ENCODE data around the gene IGSF9.

Gene IGSF9

DNA sequence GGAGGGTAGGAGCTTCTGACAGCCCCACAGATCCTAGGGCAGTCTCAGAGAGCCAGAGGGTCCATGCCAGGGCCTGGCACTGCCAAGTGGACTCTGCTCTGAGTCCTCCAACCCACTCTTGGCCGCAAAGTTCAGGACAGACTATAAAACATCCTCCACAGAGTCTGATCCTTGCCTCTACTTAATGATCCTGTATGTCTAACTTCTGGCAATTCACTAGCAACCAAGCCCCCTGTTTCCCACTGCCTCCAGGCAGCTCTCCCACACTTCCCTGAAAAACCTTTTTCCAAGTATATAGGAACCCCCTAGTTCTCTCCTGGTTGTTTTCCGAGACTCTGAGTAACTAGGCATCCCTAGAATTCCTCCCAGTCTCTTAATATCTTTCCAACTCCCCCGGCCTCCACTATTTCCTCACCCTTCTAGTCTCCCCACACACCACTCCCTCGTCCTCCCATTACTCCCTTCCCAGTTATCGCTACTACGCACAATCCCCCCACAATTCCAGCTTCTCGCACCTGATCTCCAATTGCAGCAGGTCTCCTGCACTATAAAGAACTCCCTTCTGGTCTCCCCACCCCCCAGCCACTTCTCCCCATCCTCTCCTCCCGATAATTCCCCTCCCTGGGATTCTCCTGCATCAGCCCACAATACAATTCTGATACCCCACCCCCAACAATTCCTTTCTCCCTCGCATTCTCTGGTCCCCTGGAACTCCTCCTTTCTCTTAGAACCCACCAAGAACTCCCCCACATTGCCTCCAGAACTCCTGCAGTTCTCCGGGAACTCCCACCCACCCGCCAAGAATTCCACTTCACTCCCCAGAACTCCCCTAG, 574 bp downstream of the IGSF9 start:
- no peak for DNase-seq

DNA sequence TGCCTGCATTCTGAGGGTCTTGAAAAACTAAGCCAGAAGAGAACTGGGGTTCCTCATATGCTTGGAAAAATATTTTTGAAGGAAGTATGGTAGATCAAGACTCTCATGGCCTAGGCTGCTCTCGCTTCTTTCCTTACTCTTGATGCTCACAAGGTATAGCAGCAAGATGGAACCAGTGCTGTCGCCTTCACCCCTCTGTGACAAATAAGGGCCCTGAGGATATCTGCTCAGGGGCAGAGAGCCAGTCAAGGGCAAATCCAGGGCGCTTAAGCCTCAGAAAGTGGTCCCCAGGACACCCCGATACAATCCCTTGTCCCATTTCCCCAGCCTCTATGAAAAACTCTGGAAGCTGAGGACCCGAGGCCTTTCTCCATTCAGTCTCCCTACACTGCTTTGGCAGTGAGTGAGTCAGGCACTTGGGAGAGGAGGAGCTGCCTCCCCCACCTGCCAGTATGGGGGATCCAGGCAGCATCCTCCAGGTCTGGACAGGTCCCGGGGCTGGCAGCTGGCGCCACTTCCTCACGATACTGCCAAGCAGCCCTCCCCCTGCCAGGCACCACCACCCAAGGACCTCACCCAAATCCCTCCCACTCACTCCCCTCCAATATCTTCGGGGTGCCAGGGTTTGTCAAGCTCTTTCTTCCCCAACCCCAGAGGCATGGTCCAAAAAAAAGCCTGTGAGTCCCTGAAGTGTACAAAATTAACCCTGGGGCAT, 1.3 kb downstream of the IGSF9 start:
- DNase-seq: no peak

DNA sequence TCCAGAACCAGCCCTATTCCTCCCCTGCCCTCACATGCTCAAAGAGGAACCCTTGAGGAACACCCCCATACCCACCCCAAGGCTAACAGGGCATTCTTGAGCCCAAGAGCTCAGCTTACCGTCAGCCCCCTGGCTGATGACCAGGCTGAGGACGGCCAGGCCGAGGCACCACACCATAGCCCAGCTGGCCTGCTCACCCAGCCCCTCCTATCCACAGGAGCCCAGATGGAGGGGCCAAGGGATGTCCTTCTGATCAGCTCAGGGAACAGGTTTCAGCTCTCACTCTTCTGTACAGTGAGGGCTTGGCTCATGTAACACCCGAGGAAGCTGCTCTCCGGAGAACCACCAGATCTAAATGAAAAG, 2.2 kb downstream of the IGSF9 start:
- no peak for DNase-seq

DNA sequence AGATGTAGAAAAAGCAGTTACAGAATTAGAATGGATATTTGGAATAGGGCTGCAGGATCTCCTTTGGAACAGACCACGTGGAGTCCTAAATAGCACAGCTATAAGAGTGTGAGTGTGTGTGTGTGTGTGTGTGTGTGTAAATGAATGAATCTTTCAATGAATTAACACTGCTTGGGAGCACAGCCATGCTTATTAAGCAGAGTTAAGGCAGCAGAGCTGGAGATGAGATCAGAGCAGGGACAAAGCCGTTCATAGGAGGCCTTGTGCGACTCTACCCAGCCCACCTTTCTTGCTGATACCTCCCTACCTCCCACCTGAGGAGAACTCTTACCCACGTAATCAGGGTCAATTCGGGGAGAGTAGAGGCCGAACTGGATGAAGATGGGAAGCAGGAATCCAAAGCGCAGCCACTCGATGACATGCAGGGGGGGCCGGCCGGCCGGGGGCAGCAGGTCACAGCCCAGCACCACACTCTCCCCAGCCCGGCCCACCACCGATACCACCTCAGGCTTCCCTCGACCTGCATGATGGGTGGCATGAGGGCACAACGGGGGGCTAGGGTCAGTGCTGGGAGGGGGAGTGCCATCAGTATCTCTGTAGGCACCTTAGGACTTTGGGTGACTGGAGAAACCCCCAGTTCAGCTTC, 2.7 kb downstream of the IGSF9 start:
- no peak for DNase-seq

DNA sequence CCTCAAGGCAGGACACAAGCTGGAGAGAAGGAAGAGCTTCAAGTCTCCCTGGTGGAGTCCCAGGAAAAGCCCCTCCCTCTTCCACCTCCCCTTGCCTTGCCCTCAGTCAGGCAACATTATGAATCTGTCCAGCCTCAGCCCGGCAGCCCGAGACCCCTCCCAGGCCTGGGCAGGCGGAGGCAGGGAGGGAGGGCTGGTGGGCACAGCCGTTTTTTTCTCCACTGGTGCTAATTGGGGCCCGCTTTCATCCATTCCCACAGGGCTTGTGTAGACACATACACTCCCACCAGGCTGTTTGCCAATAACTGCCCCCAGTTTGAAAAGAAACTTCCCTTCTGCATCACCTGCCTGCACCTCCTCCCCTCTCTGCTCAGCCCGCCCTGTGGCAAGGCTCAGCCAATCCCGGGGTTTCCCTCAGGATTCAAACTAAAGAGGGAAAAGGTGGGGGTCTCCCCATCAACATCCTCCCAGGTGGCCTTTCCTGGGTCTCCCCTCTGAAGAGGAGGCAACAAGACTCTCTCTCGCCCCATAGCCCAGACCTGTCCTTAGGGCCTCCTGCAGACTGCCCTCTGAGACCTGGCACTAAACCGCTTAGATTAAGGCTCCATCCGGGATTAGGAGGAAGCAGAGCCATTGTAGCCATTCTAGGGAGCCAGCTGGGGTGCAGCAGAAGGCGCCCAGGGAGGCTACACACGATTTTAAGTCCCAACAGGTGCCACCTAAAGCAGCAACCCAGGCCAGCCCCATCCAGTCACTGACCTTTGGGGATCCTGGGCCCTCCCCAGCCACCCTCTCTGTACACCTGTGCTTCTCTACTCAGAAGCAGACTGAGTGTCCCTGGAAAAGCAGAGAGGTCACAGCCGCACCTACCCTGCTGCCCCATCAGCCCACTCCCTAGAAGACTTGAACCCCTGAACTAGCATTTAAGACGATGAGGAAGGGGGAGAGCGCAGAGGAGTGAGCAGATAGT, 3.5 kb downstream of the IGSF9 start:
- DNase-seq: no peak

DNA sequence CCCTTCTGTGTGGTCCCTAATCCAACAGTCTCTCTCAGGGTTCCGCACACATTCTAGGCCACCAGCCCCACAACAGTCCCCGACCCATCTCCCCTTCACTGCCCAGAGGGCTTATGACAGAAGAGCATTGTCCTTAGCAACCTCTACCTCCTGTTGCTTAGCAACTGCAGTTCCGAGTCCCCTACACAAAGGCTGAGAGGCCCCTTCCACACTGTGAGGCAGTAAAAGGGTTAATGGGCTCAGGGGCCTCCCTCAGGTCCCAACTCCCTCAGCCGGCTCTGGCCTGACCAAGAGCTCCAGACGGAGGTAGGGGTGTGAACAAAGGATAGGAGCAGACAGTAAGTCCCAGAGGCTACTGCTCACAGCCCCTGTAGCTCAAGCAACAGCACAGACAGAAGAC, 4.3 kb downstream of the IGSF9 start:
- DNase-seq: no peak

DNA sequence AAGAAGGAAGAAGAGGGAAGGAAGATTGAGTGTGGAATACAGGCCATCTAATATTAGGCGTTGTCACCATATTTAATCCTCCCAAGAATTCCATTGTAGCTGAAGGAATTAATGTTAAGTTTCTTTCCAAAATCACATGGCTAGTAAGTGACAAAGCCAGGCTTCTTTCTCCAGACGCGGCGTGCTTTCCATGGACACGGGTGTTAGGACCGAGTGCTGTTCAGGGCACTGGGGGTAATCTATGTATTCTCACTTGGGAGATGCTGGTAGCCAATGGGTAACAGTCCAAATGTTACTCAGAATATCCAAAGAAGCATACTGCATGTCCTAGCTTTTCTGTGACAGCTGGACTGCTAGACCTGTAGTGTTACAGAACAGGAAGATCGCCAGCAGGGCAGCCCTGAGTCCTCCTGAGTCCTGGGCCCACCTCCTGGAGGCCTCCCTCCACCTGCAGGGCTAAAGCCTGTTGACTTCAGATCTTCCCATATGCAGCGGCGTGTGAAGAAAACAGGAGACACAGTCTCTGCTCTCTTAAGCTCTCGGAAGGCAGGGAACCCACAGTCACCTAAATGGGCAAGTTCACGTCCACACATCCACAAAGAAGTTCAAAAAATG, 5.3 kb downstream of the IGSF9 start:
- DNase-seq: no peak

DNA sequence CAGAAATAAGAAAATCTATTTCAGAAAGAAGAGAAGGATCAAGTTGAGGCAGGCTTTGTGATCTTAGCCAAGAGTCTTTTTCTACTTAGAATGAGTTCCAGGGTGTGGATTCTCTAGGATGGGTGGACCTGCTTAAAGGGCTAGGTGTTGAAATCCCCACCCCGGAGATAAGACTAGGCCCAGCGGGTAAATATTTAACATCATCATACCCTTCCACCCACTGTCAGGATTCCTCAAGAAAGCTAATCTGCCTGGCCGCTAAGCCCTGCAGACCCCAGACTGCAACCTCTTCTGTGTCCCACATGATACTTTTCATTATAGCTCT, 5.8 kb downstream of the IGSF9 start:
- DNase-seq: no peak

DNA sequence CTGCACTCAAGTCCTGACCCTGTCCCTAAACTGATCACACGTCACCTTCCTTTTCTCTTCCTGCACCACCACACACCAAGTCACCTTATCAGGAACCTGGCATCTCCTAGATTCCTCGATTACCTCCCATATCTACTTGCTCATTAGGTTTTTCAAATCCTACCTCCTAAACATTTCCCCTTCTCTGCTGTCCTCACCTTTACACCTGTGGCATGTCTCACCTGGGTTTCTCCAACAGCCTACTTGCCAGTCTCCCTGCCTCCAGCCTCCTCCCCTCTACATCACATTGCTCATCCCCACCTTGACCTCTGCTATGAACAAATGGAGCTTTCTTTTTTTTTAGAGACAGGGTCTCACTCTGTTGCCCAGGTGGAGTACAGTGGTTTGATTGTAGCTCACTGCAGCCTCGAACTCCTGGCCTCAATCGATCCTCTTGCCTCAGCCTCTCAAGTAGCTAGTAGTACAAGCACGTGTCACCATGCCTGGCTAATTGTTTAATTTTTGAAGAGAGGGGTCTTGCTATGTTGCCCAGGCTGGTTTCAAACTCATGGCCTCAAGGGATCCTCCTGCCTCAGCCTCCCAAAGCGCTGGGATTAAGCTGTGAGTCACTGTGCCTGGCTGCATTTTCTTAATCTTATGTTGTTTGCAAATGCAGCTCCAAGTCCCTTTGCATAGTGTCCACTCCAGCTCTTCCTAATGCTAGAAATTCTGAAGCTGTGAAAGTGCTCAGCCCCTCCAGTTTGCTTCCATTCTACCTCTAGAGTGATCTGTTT, 6.3 kb downstream of the IGSF9 start:
- no peak for DNase-seq

DNA sequence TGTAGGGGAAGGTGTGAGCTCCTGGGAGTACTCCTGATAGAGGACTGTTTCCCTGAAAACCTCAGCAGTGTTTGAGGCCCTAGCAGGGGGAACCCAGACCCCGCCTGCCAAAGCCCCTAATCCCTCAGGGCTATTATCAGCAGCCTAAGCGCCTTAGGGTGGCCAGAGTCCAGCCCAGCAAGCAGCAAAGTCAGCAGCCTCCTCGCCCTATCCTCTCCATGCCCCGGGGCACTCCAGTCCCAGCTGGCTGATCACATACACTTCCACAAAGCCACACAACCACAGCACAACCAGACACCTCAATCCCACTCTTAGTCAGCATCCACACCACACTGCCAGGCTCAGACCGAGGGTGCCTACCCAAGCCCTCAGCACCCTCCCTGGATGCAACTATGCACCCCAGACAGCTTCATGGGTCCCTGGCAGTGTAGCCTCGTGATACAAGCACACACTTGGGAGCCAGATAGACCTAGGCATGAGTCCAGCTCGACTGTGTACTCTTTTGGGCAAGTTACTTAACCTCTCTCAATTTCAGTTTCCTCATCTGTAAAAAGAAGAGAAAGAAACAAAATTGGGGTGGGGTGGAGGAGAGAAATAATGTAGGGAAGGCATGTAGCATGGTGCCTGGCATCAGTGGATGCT, 7.1 kb downstream of the IGSF9 start:
- no peak for DNase-seq

DNA sequence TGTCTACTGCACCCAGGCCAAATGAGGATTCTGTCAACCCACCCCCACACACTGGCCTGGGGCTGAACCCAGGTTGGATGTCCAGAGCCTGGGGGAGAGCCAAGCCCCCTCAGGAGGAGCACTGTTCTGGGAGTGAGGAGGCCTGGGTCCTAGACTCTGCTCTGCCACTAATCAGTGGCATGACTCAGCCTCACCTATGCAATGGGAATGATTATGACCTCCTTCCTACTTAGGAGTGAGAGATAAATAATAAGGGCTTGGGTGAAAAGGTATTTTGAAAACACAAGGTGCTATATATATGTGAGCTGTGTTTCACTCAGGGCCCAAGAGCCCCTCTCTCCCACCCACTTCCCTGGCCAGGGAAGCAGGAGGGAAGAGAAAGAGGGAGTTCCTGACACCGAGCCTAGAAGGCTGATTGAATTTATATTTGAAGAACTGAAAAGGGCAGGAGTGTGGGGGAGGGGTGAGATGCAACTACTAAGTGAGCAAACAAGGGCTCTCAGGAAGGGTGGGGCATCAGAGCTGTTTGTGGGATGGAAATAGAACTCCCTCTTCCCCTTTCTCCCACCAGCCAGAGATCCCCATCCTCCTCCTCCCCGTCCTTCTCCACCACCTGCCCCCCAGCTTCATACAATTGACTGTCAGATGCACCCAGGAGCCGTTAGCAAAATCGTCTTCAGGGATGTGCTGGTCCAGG, 8.2 kb downstream of the IGSF9 start:
- DNase-seq: no peak

DNA sequence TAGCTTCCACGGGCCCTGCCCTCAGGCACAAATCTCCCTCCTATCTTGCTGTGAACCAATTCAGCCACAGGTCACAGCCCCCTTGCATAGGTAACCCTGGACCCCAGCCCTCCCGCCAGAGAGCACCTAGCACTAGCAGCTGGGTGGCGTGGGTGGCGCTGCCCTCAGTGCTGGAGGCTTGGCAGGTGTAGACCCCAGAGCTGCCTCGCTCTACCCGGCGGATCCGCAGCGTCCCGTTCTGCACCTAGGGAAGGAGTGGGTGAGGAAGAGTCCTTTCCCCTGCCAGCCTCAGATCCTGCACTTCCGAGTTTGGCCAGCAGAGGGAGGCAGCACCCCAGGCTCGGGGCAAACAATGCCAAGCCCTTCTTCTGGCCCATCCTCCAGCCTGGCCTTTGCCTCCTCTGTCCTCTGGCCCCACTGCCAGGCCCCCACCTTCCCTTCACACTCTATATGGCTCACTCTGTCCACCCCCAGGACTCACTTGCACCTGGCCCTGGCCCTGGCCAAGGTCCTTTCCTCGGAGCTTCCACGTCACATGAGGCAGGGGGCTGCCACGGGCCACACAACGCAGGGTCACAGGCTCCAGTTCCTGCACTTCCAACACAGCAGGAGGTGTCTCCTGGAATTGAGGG, 9.0 kb downstream of the IGSF9 start:
- no peak for DNase-seq

DNA sequence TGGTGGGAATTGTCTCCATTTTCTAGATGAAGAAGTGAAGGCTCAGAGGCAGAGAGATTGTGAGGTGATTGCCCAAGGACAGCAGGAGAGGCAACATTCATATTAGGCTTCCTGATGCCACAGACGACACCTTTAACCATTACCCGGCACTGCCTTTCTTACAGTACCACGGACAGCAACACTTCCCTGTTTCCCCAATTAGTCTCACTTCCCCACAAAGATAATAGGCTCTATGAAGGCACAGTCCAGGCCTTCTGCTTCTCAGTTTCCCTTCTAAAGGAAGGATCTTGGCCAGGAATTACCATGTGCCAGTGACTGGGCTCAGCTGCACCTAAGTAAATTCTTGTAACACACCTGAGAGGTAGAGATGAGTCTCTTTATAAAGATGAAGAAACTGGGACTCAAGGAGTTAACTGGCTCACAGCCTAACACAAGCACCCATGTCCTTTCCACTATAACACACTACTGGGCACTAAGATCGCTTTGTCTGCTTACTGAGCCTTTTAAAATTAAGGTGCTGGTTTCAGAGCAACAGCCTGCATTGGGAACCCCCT, 9.6 kb downstream of the IGSF9 start:
- DNase-seq: no peak

DNA sequence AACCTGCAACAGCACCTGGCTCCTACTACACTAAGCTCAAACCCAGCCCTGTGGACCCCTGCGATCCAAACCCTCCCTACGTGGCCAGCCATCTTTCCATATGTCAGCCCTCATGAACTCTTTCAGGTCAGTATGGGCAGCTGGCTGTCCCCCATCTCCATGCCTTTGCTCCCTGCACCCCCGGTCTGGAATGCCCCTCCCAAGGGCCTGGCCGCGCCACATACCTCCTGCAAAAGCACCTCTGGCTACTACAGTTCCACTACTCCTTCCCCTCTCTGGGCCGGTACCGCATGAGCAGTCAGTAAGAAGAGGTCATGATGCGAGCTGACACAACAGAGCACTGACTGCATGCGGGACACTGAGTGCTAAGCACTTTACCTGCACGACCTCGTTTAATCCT, 10.1 kb downstream of the IGSF9 start:
- DNase-seq: no peak

DNA sequence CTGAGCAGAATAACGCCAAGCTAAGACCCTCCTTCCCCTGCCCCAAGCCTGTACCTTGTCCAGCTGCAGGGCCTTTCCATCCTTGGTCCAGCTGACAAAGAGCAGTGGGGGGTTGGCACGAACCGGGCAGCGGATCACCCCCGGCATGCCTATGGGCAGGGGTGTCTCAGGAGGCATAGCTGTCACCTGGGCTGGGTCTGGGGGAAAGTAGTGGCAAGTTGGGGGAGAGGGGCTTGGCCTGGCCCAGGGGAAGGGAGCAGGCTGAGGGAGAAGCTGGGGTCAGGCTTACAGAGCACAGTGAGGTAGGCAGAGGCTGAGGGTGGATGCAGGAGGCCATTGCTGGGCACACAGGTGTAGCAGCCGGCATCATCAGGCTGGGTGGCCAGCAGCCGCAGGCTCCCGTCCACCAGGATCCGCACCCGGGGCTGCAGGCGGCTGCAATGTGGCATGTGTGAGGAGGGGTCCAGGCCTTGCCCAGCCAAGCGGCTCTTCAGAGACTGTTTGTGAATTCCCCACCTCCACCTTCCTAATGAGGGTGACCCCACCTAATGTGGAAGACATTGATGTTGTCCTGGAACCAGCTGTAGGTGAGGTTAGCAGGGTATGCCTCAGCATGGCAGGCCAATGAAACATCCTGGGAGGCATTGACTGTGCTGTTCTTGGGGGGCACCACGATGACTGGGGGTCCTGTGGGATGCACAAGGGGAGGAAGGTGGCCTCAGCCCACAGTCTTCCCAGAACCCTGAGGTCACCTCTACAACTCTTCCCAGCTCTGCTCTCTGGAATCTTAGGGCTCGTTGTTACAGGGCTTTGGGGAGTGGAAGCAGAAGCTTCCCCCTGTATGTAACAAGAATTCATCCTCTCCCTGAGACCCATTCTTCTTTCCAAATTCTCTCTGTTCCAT, 11.0 kb downstream of the IGSF9 start:
- DNase-seq: no peak

DNA sequence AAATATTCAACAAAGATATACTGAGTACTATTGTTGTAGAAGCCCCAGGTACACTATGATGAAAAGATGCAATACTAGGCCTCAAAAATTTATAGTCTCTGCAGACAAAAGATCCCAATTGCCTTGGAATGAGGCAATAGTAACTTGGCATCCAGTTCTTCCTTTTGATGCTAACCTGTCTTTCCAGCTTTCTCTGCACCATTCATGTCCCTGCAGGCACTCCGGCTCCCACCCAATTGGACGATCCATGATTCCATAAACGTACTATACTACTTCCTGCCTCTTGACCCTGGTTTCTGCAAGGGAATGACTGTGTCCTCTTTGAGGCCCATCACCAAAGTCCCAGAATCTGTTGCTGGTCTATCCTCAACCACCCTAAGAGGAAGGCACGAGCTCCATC, 12.1 kb downstream of the IGSF9 start:
- no peak for DNase-seq

DNA sequence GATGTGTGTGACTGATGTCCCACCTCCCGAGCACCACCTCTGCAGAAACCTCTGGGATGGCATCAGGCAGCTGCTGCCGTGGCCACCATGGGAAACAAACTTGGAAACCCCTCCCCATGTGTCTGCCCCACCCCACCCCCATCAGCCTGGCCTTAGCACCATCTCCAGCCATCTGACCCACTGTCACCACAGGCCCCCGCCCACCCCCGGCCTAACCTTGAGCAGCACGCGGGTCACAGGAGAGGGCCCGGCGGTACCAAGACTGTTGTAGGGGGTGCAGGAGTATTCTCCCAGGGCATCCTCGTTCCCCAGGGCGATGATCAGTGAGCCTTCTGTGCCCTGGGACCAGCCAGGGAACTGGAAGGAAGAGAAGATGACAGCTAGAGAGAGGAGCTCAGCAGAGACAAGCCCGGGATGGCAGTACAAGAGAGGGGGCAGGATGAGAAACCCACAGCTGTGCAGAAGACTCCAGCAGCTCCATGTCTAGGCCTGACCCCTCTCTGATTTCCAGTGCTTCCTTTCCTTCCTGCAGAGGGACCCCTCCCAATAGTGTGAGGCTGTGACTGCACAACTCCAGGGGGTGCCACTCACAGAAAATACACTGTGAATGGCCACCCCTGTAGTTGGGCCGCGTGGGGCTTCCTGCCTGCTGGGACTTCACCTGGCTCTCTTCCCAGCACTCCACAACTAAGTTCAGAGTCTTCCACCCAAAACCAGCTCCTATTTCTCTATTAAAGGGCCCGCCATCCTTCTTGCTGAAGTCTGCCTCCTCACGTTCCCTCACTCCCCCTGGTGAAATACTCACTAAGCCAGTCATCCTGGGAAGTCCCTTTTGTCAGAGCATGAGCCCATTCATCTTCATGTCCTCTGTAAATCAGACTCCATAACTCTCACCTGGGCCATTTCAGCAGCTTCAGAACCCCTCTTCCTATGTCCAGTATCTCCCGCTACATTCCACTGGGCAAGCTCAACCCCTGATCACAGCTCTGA, 12.8 kb downstream of the IGSF9 start:
- no peak for DNase-seq

All from cerebellar nuclear complex (tissue), 1 donor.